HepG2 (cell line): ENCODE results near the gene SLC25A48. TPM values are rescaled to one million over a fixed set of nuclear protein-coding genes. Genes with fewer than 3 reads are reported as not detected.

Experiments
- MEIS1 ChIP-seq: sonication (generic); formaldehyde crosslinking; IDR thresholded peaks from 2 replicates; pipeline ENCODE4 v1.9.0; 2021; ENCODE audit warnings: mild to moderate bottlenecking, missing genetic modification reagents, moderate library complexity, borderline replicate concordance
- NFYC ChIP-seq: IDR thresholded peaks from 2 replicates; pipeline ENCODE4 v1.6.1; 2016; ENCODE audit warnings: missing genetic modification reagents, missing compliant biosample characterization
- RFX3 ChIP-seq: IDR thresholded peaks from 2 replicates; pipeline ENCODE4 v1.6.1; 2016; ENCODE audit warnings: missing biosample characterization, missing genetic modification reagents
- SP4 ChIP-seq: sonication (generic); formaldehyde crosslinking; IDR thresholded peaks from 2 replicates; pipeline ENCODE4 v1.8.1; 2023; ENCODE audit warnings: mild to moderate bottlenecking, missing genetic modification reagents
- TEAD3 ChIP-seq: optimal IDR thresholded peaks from 2 replicates; pipeline ENCODE3; 2016; ENCODE audit warnings: borderline replicate concordance
- TIGD3 ChIP-seq: sonication (generic); formaldehyde crosslinking; IDR thresholded peaks from 2 replicates; pipeline ENCODE4 v1.5.1; 2020; ENCODE audit warnings: mild to moderate bottlenecking, missing genetic modification reagents, borderline replicate concordance
- ZBTB10 ChIP-seq: sonication (generic); formaldehyde crosslinking; IDR thresholded peaks from 2 replicates; pipeline ENCODE4 v1.4.0; 2020; ENCODE audit warnings: missing genetic modification reagents, borderline replicate concordance
- ZBTB21 ChIP-seq: sonication (generic); formaldehyde crosslinking; IDR thresholded peaks from 2 replicates; pipeline ENCODE4 v1.4.0; 2020; ENCODE audit warnings: missing genetic modification reagents
- ZBTB8A ChIP-seq: sonication (generic); formaldehyde crosslinking; IDR thresholded peaks from 2 replicates; pipeline ENCODE4 v1.4.0; 2020; ENCODE audit warnings: mild to moderate bottlenecking, low read depth, missing genetic modification reagents, borderline replicate concordance
- ZNF460 ChIP-seq: sonication (generic); formaldehyde crosslinking; IDR thresholded peaks from 2 replicates; pipeline ENCODE4 v1.5.1; 2020; ENCODE audit warnings: missing genetic modification reagents, mild to moderate bottlenecking, borderline replicate concordance
- ZNF607 ChIP-seq: sonication (generic); formaldehyde crosslinking; IDR thresholded peaks from 2 replicates; pipeline ENCODE4 v1.5.1; 2020; ENCODE audit warnings: missing genetic modification reagents, mild to moderate bottlenecking, borderline replicate concordance
- polyA plus RNA-seq, 8 experiments: library from polyadenylated mRNA; depleted of rRNA in 3 of 8; stranded (reverse) in 7 of 8; unstranded in 1 of 8; fragments of >200 nt; fragmentation: Illumina TruSeq in 4 of 8; extraction: Trizol in 4 of 8; gene quantifications; 2 replicates each; pipeline versions ENCODE4 v1.2.1 to v1.2.3, GENCODE V29; 2011 to 2016; ENCODE audit warnings: low read depth in 4 of 8, missing spikeins in 1 of 8, mixed read lengths in 1 of 8; ENCODE audit not compliant: insufficient read depth in 1 of 8
- total RNA-seq, 5 experiments: library from RNA; depleted of rRNA; stranded (reverse); fragments of >200 nt; fragmentation: Illumina TruSeq; extraction: Trizol; gene quantifications; 2 replicates each; pipeline ENCODE4 v1.2.3, GENCODE V29; 2016; ENCODE audit warnings: low read depth in 1 of 5
- TF ChIP-seq, protein P1 (sequence below), 2 experiments: sonication (generic) in 1 of 2; formaldehyde crosslinking in 1 of 2; IDR thresholded peaks; 2 replicates each; pipeline versions ENCODE4 v1.6.1 to v1.9.0; 2014 to 2022; ENCODE audit warnings: antibody characterized with exemption in 1 of 2, borderline replicate concordance in 1 of 2, inconsistent platforms in 1 of 2, low read depth in 1 of 2, missing genetic modification reagents in 1 of 2
- TF ChIP-seq, protein P2 (sequence below): sonication (generic); formaldehyde crosslinking; IDR thresholded peaks from 2 replicates; pipeline ENCODE4 v1.5.1; 2020; ENCODE audit warnings: missing genetic modification reagents, mild to moderate bottlenecking, borderline replicate concordance

SLC25A48 gene
- total and polyA plus RNA-seq, 2 of the 13 experiments (the other 11 are each of a cell fraction or from before 2014, with no cell fraction given) = 0.17 to 4.5 TPM

- TF ChIP-seq, protein P1, sequence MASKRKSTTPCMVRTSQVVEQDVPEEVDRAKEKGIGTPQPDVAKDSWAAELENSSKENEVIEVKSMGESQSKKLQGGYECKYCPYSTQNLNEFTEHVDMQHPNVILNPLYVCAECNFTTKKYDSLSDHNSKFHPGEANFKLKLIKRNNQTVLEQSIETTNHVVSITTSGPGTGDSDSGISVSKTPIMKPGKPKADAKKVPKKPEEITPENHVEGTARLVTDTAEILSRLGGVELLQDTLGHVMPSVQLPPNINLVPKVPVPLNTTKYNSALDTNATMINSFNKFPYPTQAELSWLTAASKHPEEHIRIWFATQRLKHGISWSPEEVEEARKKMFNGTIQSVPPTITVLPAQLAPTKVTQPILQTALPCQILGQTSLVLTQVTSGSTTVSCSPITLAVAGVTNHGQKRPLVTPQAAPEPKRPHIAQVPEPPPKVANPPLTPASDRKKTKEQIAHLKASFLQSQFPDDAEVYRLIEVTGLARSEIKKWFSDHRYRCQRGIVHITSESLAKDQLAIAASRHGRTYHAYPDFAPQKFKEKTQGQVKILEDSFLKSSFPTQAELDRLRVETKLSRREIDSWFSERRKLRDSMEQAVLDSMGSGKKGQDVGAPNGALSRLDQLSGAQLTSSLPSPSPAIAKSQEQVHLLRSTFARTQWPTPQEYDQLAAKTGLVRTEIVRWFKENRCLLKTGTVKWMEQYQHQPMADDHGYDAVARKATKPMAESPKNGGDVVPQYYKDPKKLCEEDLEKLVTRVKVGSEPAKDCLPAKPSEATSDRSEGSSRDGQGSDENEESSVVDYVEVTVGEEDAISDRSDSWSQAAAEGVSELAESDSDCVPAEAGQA (IDR thresholded peaks at IDR 0.05; ENCODE audit: low read depth) = no peak
- TF ChIP-seq, protein P1 (CRISPR knock-in tag; IDR thresholded peaks at IDR 0.05; ENCODE audit: borderline replicate concordance) = peak; percentile 13; the same call in 1 of the 2 replicates
- TF ChIP-seq SP4 (CRISPR knock-in tag) = no peak
- TF ChIP-seq, protein P2, sequence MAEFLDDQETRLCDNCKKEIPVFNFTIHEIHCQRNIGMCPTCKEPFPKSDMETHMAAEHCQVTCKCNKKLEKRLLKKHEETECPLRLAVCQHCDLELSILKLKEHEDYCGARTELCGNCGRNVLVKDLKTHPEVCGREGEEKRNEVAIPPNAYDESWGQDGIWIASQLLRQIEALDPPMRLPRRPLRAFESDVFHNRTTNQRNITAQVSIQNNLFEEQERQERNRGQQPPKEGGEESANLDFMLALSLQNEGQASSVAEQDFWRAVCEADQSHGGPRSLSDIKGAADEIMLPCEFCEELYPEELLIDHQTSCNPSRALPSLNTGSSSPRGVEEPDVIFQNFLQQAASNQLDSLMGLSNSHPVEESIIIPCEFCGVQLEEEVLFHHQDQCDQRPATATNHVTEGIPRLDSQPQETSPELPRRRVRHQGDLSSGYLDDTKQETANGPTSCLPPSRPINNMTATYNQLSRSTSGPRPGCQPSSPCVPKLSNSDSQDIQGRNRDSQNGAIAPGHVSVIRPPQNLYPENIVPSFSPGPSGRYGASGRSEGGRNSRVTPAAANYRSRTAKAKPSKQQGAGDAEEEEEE (CRISPR knock-in tag) = no peak
- TF ChIP-seq TEAD3 (CRISPR knock-in tag) = no peak
- TF ChIP-seq ZBTB21 (CRISPR knock-in tag) = no peak
- no peak for TF ChIP-seq MEIS1
- no peak for TF ChIP-seq TIGD3
- no peak for TF ChIP-seq ZBTB10 (CRISPR knock-in tag)
- TF ChIP-seq ZNF460 = no peak
- TF ChIP-seq ZBTB8A = no peak
- no peak for TF ChIP-seq RFX3 (CRISPR knock-in tag)
- TF ChIP-seq ZNF607 (CRISPR knock-in tag) = no peak
- TF ChIP-seq NFYC (CRISPR knock-in tag) = peak; percentile 37; the same call in 1 of the 2 replicates
Observed at GRCh38 chr5:135834639-135835529, at the start of gene SLC25A48 (continued).
